Activated T-cell treated with anti-CD3 and anti-CD28 coated beads, Interleukin-2, amount 50 U/mL, for 72 hours (primary cell): ENCODE results near the gene GALNT9. TPM values are rescaled to one million over a fixed set of nuclear protein-coding genes. Genes with fewer than 3 reads are reported as not detected.

Experiments used
- ATAC-seq, 2 donors: fragments of 150-1000 bp; cut with Tn5 transposase; replicated peaks in 1 of 2; 2 replicates each; pipeline ENCODE4 v1.10.0; 2021; ENCODE audit warnings: moderate library complexity in 2 of 2, mild to moderate bottlenecking in 1 of 2
- DNase-seq, 2 donors: peaks; one replicate each; pipeline ENCODE4 v3.0.0; 2021 to 2022; ENCODE audit warnings: mixed read lengths in 1 of 2
- H3K27ac Mint-ChIP-seq: one replicate; pipeline ENCODE4 v1.8.0; 2022; ENCODE audit warnings: mild to moderate bottlenecking, moderate library complexity, mixed read lengths
- H3K27me3 Mint-ChIP-seq: one replicate; pipeline ENCODE4 v1.8.0; 2022; ENCODE audit warnings: low read depth, mixed read lengths
- H3K36me3 Mint-ChIP-seq, 2 donors: one replicate each; pipeline ENCODE4 v1.8.0; 2022; ENCODE audit warnings: mixed read lengths in 2 of 2, mild to moderate bottlenecking in 1 of 2; ENCODE audit not compliant: insufficient read depth in 2 of 2
- H3K4me1 Mint-ChIP-seq: one replicate; pipeline ENCODE4 v1.8.0; 2022; ENCODE audit warnings: low read depth, mixed read lengths
- H3K4me3 Mint-ChIP-seq, 2 donors: one replicate each; pipeline ENCODE4 v1.8.0; 2022; ENCODE audit warnings: mild to moderate bottlenecking in 2 of 2, mixed read lengths in 2 of 2, moderate library complexity in 2 of 2
- H3K9me3 Mint-ChIP-seq, 2 donors: one replicate each; pipeline ENCODE4 v1.8.0; 2022; ENCODE audit warnings: mixed read lengths in 2 of 2
- total RNA-seq, 2 donors: library from RNA; stranded (reverse); gene quantifications; one replicate each; pipeline ENCODE4 v1.2.3, GENCODE V29; 2022

Gene GALNT9
- total RNA-seq, 2 donors from 2014 or later: 0.42 to 0.53 TPM

- Mint-ChIP-seq H3K36me3 (no peaks in the 10 kb centered on the region), H3K4me3 (no peak overlapping the region), H3K4me1 (peaks cover 15% of the 10 kb centered on the region), H3K9me3 (no peaks in the 10 kb centered on the region), H3K27ac (no peak overlapping the region), H3K27me3 (peaks cover 8% of the 10 kb centered on the region)
- DNase-seq (peak; percentile 16 to 51), ATAC-seq (peak; percentile 42 to 51)
Observed at GRCh38 chr12:132282950-132283771, 46.2 kb downstream of the GALNT9 start.

GRCh38 chr12:132282031-132282949 is 47.1 kb downstream of the GALNT9 start:
- H3K4me3 Mint-ChIP-seq: no peak overlapping the region
- ATAC-seq (no peak), DNase-seq (no peak)
- no peak overlapping the region for H3K27ac Mint-ChIP-seq
- peaks cover 8% of the 10 kb centered on the region for H3K27me3 Mint-ChIP-seq
- H3K4me1 Mint-ChIP-seq: peaks cover 15% of the 10 kb centered on the region
- H3K9me3 Mint-ChIP-seq: no peaks in the 10 kb centered on the region
- no peaks in the 10 kb centered on the region for H3K36me3 Mint-ChIP-seq

- H3K4me3 Mint-ChIP-seq: no peak overlapping the region
- DNase-seq: no peak
- H3K27ac Mint-ChIP-seq: no peak overlapping the region
- H3K9me3 Mint-ChIP-seq: no peaks in the 10 kb centered on the region
- peaks cover 15% of the 10 kb centered on the region for H3K4me1 Mint-ChIP-seq
- peaks cover 14% of the 10 kb centered on the region for H3K27me3 Mint-ChIP-seq
- no peaks in the 10 kb centered on the region for H3K36me3 Mint-ChIP-seq
- no peak for ATAC-seq
Observed at GRCh38 chr12:132281038-132281437, 48.4 kb downstream of the GALNT9 start.

- H3K4me1 Mint-ChIP-seq: peaks cover 10% of the 10 kb centered on the region
- no peak for DNase-seq
- no peaks in the 10 kb centered on the region for H3K36me3 Mint-ChIP-seq
- peaks cover 8% of the 10 kb centered on the region for H3K27me3 Mint-ChIP-seq
- H3K27ac Mint-ChIP-seq: no peak overlapping the region
- ATAC-seq: no peak
- H3K9me3 Mint-ChIP-seq: no peaks in the 10 kb centered on the region
- H3K4me3 Mint-ChIP-seq: no peak overlapping the region
Observed at GRCh38 chr12:132280406-132280805, 49.0 kb downstream of the GALNT9 start.

- Mint-ChIP-seq H3K4me1 (peaks cover 7% of the 10 kb centered on the region), H3K27me3 (peaks cover 6% of the 10 kb centered on the region), H3K27ac (no peak overlapping the region), H3K36me3 (no peaks in the 10 kb centered on the region), H3K9me3 (no peaks in the 10 kb centered on the region), H3K4me3 (no peak overlapping the region)
- ATAC-seq (no peak), DNase-seq (no peak)
Observed at GRCh38 chr12:132279930-132280329, 49.5 kb downstream of the GALNT9 start.

- no peak overlapping the region for H3K4me3 Mint-ChIP-seq
- no peak for ATAC-seq
- no peaks in the 10 kb centered on the region for H3K36me3 Mint-ChIP-seq
- H3K4me1 Mint-ChIP-seq: peaks cover 2% of the 10 kb centered on the region
- no peak overlapping the region for H3K27ac Mint-ChIP-seq
- H3K27me3 Mint-ChIP-seq: peaks cover 6% of the 10 kb centered on the region
- DNase-seq: no peak
- H3K9me3 Mint-ChIP-seq: no peaks in the 10 kb centered on the region
Observed at GRCh38 chr12:132279184-132279889, 50.1 kb downstream of the GALNT9 start.

- H3K27ac Mint-ChIP-seq: no peak overlapping the region
- H3K9me3 Mint-ChIP-seq: no peaks in the 10 kb centered on the region
- ATAC-seq: no peak
Observed at GRCh38 chr12:132278401-132279183, 50.8 kb downstream of the GALNT9 start.

GRCh38 chr12:132277949-132278348 is 51.4 kb downstream of the GALNT9 start:
- DNase-seq (no peak), ATAC-seq (no peak)
- no peak overlapping the region for H3K27ac Mint-ChIP-seq
- H3K9me3 Mint-ChIP-seq: no peaks in the 10 kb centered on the region
- peaks cover 6% of the 10 kb centered on the region for H3K27me3 Mint-ChIP-seq
- no peaks in the 10 kb centered on the region for H3K4me1 Mint-ChIP-seq
- no peak overlapping the region for H3K4me3 Mint-ChIP-seq
- no peaks in the 10 kb centered on the region for H3K36me3 Mint-ChIP-seq

More at GRCh38 chr12:132278401-132279183, 50.8 kb downstream of the GALNT9 start:
- Mint-ChIP-seq H3K27me3 (peaks cover 6% of the 10 kb centered on the region), H3K4me1 (no peaks in the 10 kb centered on the region), H3K36me3 (no peaks in the 10 kb centered on the region), H3K4me3 (no peak overlapping the region)
- DNase-seq: no peak

GRCh38 chr12:132277374-132277941 is 51.9 kb downstream of the GALNT9 start:
- no peaks in the 10 kb centered on the region for H3K4me1 Mint-ChIP-seq

GRCh38 chr12:132276827-132277373 is 52.5 kb downstream of the GALNT9 start:
- no peak for DNase-seq
- Mint-ChIP-seq H3K9me3 (no peaks in the 10 kb centered on the region), H3K36me3 (no peaks in the 10 kb centered on the region), H3K4me3 (no peak overlapping the region), H3K4me1 (no peaks in the 10 kb centered on the region), H3K27me3 (peaks cover 6% of the 10 kb centered on the region), H3K27ac (no peak overlapping the region)
- ATAC-seq: no peak

More at GRCh38 chr12:132277374-132277941, 51.9 kb downstream of the GALNT9 start:
- Mint-ChIP-seq H3K4me3 (no peak overlapping the region), H3K36me3 (no peaks in the 10 kb centered on the region), H3K27me3 (peaks cover 6% of the 10 kb centered on the region), H3K27ac (no peak overlapping the region), H3K9me3 (no peaks in the 10 kb centered on the region)
- ATAC-seq: no peak
- no peak for DNase-seq

GRCh38 chr12:132276066-132276826 is 53.1 kb downstream of the GALNT9 start:
- DNase-seq (no peak), ATAC-seq (no peak)
- no peak overlapping the region for H3K27ac Mint-ChIP-seq
- no peak overlapping the region for H3K4me3 Mint-ChIP-seq
- no peaks in the 10 kb centered on the region for H3K9me3 Mint-ChIP-seq
- H3K27me3 Mint-ChIP-seq: peaks cover 6% of the 10 kb centered on the region
- no peaks in the 10 kb centered on the region for H3K4me1 Mint-ChIP-seq
- H3K36me3 Mint-ChIP-seq: no peaks in the 10 kb centered on the region
